Measurements from ENCODE around the gene UBE2G2.

The UBE2G2 gene

DNA sequence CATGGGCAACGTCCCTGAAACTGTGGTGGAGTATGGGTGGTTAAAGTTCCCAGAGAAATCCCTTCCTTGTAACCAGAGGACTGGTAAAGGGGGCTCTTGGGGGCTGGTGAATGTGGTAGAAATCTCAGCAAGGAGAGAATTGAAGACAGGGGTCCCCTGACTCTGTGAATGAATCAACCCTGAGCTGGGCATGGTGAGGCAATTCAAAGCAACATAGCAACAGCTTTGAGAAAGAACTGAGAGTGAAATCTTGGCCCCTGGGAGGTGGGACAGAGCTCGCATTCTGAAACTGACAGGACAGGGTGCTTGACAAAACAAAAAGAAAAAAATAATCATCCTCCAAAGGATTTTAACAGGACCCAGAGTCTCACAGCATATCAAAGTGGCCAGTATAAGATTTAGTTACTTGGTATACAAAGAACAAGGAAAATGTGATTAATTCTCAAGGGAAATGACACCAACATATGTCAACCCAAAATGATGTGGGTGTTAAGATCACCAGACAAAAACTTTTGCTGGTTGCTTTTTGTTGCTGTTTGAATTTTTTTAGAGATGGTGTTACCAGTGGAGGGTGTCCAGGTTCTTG is 28.0 kb upstream of the UBE2G2 start:
- TF ChIP-seq, protein P1, sequence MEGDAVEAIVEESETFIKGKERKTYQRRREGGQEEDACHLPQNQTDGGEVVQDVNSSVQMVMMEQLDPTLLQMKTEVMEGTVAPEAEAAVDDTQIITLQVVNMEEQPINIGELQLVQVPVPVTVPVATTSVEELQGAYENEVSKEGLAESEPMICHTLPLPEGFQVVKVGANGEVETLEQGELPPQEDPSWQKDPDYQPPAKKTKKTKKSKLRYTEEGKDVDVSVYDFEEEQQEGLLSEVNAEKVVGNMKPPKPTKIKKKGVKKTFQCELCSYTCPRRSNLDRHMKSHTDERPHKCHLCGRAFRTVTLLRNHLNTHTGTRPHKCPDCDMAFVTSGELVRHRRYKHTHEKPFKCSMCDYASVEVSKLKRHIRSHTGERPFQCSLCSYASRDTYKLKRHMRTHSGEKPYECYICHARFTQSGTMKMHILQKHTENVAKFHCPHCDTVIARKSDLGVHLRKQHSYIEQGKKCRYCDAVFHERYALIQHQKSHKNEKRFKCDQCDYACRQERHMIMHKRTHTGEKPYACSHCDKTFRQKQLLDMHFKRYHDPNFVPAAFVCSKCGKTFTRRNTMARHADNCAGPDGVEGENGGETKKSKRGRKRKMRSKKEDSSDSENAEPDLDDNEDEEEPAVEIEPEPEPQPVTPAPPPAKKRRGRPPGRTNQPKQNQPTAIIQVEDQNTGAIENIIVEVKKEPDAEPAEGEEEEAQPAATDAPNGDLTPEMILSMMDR (IDR thresholded peaks at IDR 0.05; ENCODE audit: low read depth, low read length, missing control alignments): no peak
- H3K4me3 ChIP-seq (ENCODE audit: low read depth, low read length): no peak overlapping the region
- no peak for DNase-seq (ENCODE audit: low read depth)

DNA sequence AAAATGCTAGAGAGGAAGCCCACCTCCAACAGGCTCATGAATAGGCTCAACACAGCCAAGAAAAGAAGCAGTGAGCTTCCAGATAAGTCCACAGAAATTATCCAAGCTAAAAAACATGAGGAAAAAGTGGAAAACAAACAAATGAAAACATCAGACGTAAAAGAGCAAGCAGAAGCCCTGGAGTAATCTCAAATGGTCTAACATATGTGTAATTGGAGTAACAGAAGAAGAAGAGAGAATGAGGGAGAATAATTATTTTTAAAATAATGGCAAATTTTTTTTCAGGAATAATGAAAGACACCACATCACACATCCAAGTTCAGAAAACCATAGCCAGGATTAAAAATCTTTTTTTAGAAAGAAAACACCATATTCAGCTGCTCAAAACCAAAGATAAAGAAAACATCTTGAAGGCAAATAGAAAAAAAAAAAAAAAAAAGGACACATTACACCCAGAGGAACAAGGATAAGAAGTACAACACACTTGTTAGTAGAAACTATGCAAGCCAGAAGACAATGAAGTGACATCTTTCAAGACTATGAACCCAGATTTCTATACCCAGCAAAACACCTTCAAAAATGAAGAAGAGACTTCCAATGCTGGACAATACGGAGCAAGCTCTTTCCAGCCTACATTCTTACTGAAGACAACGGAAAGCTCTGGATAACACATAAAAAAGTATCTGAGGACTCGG is 26.9 kb upstream of the UBE2G2 start:
- no peak overlapping the region for H3K4me3 ChIP-seq (ENCODE audit: low read depth, low read length)
- TF ChIP-seq, protein P1 (IDR thresholded peaks at IDR 0.05; ENCODE audit: low read depth, low read length, missing control alignments): no peak
- no peak for DNase-seq (ENCODE audit: low read depth)

DNA sequence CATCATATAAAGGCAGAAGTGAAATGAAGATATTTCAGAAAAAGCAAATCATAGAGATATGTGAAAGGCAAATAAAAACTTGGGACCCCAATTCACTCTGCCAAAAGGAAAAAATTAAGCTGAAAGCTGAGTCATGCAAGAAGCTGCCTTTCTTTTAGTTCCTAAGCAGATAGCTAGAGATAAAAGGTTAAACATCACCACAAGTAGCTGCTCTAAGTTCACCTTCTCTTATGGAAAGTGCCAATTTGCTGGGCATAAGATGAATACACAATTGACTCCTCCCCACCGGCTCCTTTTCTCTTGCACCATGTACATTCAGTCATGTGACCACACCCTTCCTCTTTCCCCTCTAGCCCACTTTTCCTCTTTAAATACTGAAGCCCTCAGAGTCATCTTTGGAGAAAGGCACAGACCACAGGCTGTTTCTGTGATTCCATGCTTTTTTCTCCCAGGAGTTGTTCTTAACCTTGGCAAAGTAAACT is 21.6 kb upstream of the UBE2G2 start:
- DNase-seq (ENCODE audit: low read depth): no peak
- TF ChIP-seq, protein P1 (IDR thresholded peaks at IDR 0.05; ENCODE audit: low read depth, low read length, missing control alignments): no peak
- H3K4me3 ChIP-seq (ENCODE audit: low read depth, low read length): no peak overlapping the region

DNA sequence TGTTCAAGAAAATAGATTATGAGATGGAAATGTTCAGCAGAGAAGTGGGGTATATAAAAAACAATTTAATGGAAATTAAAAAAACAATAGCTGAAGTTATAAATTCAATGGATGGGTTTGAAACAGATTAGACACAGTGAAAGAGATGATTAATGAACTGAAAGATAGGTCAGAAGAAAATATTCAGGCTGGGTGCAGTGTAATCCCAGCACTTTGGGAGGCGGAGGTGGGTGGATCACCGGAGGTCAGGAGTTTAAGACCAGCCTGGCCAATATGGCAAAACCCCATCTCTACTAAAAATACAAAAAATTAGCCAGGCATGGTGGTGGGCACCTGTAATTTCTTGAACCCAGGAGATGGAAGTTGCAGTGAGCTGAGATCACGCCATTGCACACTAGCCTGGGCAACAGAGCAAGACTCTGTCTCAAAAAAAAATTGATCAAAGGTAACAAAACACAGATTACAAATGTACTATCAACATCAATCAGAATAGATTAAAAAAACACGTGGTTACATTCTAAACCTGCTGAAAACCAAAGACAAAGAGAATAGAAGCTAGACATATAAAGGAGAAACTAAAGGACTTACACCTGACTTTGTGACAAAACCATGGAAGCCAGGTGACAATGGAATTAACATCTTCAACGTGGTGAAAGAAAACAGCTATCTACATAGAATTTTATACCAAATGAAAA is 21.0 kb upstream of the UBE2G2 start:
- no peak for DNase-seq (ENCODE audit: low read depth)
- TF ChIP-seq, protein P1 (IDR thresholded peaks at IDR 0.05; ENCODE audit: low read depth, low read length, missing control alignments): no peak
- no peak overlapping the region for H3K4me3 ChIP-seq (ENCODE audit: low read depth, low read length)

DNA sequence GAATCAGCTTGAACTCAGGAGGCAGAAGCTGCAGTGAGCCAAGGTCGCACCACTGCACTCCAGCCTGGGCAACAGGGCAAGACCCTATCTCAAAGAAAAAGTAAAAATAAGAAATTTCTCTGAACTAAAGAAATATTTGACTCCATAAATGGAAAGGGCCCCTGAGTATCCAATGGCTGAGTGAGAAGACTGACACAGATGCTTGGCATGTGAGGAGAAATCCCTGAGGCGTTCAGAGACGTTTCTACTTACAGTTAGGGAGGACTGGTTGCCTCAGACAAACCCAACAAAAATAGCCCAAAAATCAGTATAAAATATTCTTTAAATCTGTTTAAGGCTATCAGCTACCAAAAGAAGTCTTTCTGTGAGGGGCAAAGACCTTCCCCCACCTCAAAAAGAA is 19.2 kb upstream of the UBE2G2 start:
- no peak overlapping the region for H3K4me3 ChIP-seq (ENCODE audit: low read depth, low read length)
- DNase-seq (ENCODE audit: low read depth): no peak
- TF ChIP-seq, protein P1 (IDR thresholded peaks at IDR 0.05; ENCODE audit: low read depth, low read length, missing control alignments): no peak

DNA sequence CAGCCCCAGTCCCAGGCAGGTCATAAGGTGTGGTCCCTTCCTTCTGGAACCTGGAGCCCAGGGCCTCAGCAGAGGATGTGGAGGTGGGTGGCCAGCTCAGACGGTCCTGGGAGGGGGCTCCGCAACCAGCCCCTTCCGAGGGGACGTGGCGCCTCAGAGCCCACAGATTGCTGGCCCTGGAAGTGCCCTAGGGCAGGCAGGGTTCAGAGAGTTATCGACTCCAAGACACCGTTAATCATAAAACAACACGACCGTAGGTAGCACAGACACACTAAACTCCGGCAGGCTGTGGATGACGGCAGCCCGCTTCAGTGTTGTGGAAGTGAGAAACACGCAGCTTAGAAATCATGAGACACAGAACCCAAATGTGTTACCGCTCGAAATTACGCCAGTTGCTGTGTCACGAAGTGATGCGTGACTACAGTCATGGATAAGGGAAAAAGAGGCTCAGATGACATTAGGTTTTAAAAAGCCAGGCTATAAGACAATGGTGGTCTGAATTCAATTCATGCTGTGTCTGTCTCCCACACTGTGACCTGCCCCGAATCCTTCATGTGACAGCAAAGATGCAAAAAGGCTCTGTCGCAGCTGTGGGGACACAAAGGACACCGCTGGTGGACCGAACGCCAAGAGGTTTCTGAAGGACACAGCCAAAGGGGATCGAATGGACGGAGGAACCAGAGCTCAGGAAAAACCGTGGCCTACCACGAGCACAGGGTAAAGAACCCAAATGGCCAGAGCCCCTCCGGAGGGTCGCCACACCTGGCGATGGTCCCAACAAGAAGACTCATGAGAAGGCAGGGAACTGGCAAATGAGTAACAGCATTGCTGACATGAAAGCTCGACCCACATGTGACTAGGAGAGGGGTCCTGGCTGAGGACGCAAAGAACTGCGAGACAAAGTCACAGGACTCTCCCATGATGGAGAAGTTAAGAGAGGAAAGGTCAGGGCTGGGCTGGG is 17.9 kb upstream of the UBE2G2 start:
- DNase-seq (ENCODE audit: low read depth): no peak
- no peak overlapping the region for H3K4me3 ChIP-seq (ENCODE audit: low read depth, low read length)
- TF ChIP-seq, protein P1 (IDR thresholded peaks at IDR 0.05; ENCODE audit: low read depth, low read length, missing control alignments): no peak

All from GM12864 (cell line).